Amygdala (tissue), 56 donors: ENCODE measurements around the gene TEX36.
"Not testable (repeated sequence)": the region's sequence is repeated elsewhere in the genome, so short reads cannot be mapped to it uniquely, and the experiment has no call there.

Experiments
- DNase-seq, 56 donors: peaks; one replicate each; lab custom pipeline; 2025; lab: John Stamatoyannopoulos, UW

The TEX36 gene

GRCh38 chr10:125683063-125683462, at the start of gene TEX36:
TSS of gene TEX36 (minus strand) at chr10:125683163. CDS start at chr10:125682989, 174 bp downstream.
- no peak for DNase-seq

- no peak for DNase-seq
These were observed 44.5 kb upstream of the TEX36 start for GRCh38 chr10:125727436-125727835.

- no peak for DNase-seq
These were observed 44.0 kb upstream of the TEX36 start for GRCh38 chr10:125726914-125727313.

GRCh38 chr10:125722811-125723210, 39.8 kb upstream of the TEX36 start:
- no peak for DNase-seq

- DNase-seq = peak in 7 of 56 donors; percentile 7 to 49 (median 14)
These were observed 38.1 kb upstream of the TEX36 start for GRCh38 chr10:125721035-125721434.

- DNase-seq = no peak
These were observed 37.0 kb upstream of the TEX36 start for GRCh38 chr10:125720002-125720382.

- DNase-seq = peak; percentile 73 to 99 (median 97)
These were observed 36.4 kb upstream of the TEX36 start, which contains the start of gene EDRF1 for GRCh38 chr10:125719173-125720001. TSS of gene EDRF1 (plus strand) at chr10:125719709. CDS start at chr10:125719808, 99 bp downstream.

- not testable (repeated sequence) for DNase-seq
These were observed 31.8 kb upstream of the TEX36 start for GRCh38 chr10:125714728-125715127.

GRCh38 chr10:125711110-125711750, 28.3 kb upstream of the TEX36 start:
- DNase-seq = no peak

- no peak for DNase-seq
These were observed 26.9 kb upstream of the TEX36 start for GRCh38 chr10:125709553-125710474.

- DNase-seq = no peak
These were observed 26.1 kb upstream of the TEX36 start for GRCh38 chr10:125708971-125709503.

GRCh38 chr10:125707541-125708468, 24.8 kb upstream of the TEX36 start:
- no peak for DNase-seq

- no peak for DNase-seq
These were observed 17.5 kb upstream of the TEX36 start for GRCh38 chr10:125700355-125700911.

- DNase-seq = no peak
These were observed 16.7 kb upstream of the TEX36 start for GRCh38 chr10:125699562-125700143.

GRCh38 chr10:125698481-125698998, 15.6 kb upstream of the TEX36 start:
- no peak for DNase-seq

GRCh38 chr10:125696884-125697283, 13.9 kb upstream of the TEX36 start:
- not testable (repeated sequence) for DNase-seq

- DNase-seq = no peak
These were observed 11.9 kb upstream of the TEX36 start for GRCh38 chr10:125694883-125695282.

- DNase-seq = no peak
These were observed 10.5 kb upstream of the TEX36 start for GRCh38 chr10:125693524-125693847.
